ENCODE data around the gene FGFR3. TPM values are rescaled to one million over a fixed set of nuclear protein-coding genes. Genes with fewer than 3 reads are reported as not detected.

Gene FGFR3
- total RNA-seq, 4 donors from 2014 or later: 45.4 to 168 (median 92.4) TPM

DNA sequence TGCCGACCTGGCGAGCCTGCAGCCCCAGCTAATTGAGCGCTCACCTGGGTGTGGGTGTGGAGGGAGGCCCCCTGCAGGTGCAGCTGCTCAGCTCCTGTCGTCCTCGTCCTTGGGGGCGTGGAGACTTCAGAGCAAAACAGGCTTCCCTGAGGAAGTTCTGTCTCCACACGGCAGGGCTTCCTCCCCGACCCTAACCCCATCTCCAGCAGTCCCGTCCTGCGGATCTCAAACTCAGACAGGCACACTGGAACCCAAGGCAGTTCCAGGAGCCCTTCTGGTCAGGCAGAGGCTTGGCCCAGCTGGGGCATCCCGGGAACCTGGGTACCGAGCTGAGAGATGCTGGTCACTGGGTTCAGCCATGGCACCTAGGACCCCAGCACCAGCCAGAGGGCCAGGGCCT, 47.4 kb upstream of the FGFR3 start:
- DNase-seq: no peak
- no peak for TF ChIP-seq POLR2A (IDR thresholded peaks at IDR 0.05)
- TF ChIP-seq, protein P1, sequence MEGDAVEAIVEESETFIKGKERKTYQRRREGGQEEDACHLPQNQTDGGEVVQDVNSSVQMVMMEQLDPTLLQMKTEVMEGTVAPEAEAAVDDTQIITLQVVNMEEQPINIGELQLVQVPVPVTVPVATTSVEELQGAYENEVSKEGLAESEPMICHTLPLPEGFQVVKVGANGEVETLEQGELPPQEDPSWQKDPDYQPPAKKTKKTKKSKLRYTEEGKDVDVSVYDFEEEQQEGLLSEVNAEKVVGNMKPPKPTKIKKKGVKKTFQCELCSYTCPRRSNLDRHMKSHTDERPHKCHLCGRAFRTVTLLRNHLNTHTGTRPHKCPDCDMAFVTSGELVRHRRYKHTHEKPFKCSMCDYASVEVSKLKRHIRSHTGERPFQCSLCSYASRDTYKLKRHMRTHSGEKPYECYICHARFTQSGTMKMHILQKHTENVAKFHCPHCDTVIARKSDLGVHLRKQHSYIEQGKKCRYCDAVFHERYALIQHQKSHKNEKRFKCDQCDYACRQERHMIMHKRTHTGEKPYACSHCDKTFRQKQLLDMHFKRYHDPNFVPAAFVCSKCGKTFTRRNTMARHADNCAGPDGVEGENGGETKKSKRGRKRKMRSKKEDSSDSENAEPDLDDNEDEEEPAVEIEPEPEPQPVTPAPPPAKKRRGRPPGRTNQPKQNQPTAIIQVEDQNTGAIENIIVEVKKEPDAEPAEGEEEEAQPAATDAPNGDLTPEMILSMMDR (IDR thresholded peaks at IDR 0.05): no peak

DNA sequence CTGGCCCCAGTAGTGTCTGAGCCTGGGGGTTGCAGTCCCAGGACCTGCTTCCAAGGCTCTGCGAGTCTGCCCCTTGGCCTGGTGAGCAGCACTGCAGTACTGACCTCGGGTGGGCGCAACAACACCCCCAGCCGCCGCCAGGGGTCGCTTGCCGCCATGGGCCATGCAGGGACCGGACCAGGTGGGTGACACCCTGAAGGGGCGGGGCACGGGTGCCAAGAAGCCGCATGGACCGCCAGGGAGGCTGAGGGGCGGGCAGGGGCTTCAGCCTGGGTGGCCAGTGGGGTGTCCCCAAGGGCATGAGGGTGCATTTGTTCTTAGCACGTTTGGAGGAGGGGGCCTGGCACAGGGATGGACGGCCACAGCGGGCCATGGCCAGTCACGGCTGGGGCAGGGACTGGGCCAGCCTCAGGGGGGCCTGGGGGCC, 46.8 kb upstream of the FGFR3 start:
- TF ChIP-seq, protein P1 (IDR thresholded peaks at IDR 0.05): peak; percentile 68 to 80 (median 74)
- no peak for TF ChIP-seq POLR2A (IDR thresholded peaks at IDR 0.05)
- no peaks in the 10 kb centered on the region for H3K9me3 ChIP-seq
- H3K4me1 ChIP-seq: peaks cover 0 to 6% (median 0%) of the 10 kb centered on the region in 4 donors
- peaks cover 0 to 11% (median 0%) of the 10 kb centered on the region in 3 donors for H3K36me3 ChIP-seq
- H3K27me3 ChIP-seq: no peaks in the 10 kb centered on the region
- peak; percentile 72 to 86 (median 83) for DNase-seq
- H3K4me3 ChIP-seq: no peak overlapping the region
- no peak overlapping the region for H3K27ac ChIP-seq

More for the DNA sequence above, 47.4 kb upstream of the FGFR3 start:
- Histone ChIP-seq H3K4me1 (peaks cover 0 to 6% (median 0%) of the 10 kb centered on the region in 4 donors), H3K27ac (no peak overlapping the region), H3K4me3 (no peak overlapping the region), H3K36me3 (peaks cover 0 to 17% (median 0%) of the 10 kb centered on the region in 3 donors), H3K9me3 (no peaks in the 10 kb centered on the region), H3K27me3 (no peaks in the 10 kb centered on the region)

DNA sequence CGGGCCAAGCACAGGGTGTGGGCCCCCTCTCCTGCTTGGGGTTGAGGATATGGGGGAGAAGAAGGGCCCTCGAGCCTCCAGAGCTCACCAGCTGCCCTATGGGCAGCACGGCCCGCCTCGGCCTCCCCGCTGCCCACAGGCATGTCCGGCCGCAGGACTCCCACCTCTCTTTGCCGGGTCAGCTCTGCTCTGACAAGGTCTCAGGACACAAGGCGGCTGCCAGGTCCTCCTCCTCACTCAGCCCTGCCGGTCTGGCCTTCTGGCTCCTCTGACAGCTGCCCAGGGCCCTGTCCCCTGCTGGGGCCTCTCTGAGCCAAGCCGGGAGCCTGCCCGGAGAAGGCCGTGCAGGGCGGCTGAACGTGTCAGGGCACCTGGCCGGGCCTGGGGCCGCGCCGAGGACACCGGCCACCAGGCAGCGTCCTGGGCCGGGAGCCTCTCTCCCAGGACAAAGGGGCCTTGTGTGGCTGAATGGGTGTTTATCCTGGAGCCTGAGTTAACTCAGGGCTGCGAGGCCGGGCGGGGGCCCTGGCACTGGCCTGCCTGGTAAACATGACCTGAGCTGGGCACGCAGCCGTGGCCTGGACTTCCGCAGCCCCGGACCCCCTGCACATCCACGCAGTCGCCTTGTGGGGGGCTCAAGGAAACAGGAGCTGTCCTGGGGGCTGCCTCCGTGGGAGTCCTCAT, 46.0 kb upstream of the FGFR3 start:
- no peaks in the 10 kb centered on the region for H3K9me3 ChIP-seq
- peaks cover 0 to 5% (median 0%) of the 10 kb centered on the region in 3 donors for H3K36me3 ChIP-seq
- no peaks in the 10 kb centered on the region for H3K27me3 ChIP-seq
- DNase-seq: no peak
- TF ChIP-seq POLR2A (IDR thresholded peaks at IDR 0.05): no peak
- TF ChIP-seq, protein P1 (IDR thresholded peaks at IDR 0.05): no peak
- H3K4me1 ChIP-seq: peaks cover 0 to 6% (median under 1%) of the 10 kb centered on the region in 4 donors
- no peak overlapping the region for H3K27ac ChIP-seq
- H3K4me3 ChIP-seq: no peak overlapping the region

DNA sequence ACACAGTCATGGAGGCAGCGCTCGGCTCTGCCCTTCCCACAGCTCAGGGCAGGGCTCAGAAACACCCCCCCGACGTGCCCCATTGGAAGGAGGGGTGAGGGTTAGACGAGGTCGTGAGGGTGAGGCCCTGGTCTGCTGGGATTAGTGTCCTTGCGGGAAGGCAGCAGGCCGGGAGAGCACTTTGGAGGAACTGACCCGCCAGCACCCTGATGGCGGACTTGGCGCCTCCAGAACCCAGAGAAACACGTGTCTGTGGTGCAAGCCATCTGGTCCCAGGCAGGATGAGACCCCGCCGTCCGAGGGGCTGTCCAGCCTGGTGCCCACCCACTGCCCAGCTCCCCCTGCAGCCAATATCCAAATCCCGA, 45.5 kb upstream of the FGFR3 start:
- no peak for DNase-seq
- no peak overlapping the region for H3K4me3 ChIP-seq
- no peak overlapping the region for H3K27ac ChIP-seq
- H3K4me1 ChIP-seq: peaks cover 3 to 6% (median 5%) of the 10 kb centered on the region in 4 donors
- no peak for TF ChIP-seq POLR2A (IDR thresholded peaks at IDR 0.05)
- TF ChIP-seq, protein P1 (IDR thresholded peaks at IDR 0.05): no peak
- no peaks in the 10 kb centered on the region for H3K9me3 ChIP-seq
- no peaks in the 10 kb centered on the region for H3K27me3 ChIP-seq
- peaks cover 0 to 5% (median 0%) of the 10 kb centered on the region in 3 donors for H3K36me3 ChIP-seq

DNA sequence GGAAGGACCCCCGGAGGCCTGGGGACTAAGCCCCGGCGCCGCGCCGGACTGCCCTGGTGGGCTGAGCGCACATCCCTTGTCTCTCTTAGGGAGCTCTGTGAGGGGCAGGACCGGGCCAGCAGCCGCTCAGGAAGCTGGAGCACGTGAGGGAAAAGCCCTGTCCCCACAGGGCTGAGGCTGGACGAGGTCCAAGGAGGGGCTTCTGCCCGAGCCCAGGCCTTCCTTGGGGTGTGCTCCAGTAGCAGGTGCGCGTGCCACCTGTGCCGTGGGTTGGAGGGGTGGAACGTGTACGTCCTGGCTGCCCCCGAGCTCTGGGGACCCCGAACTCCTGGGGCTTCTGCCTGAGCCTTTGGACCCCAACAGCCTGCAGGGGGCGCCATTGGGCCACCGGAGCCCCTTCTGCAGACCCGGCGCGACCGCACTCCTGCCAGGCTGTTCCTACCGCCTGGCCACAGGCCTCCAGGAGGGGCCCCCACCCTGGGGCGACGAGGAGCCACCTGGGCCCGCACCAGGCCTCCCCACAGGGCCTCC, 44.6 kb upstream of the FGFR3 start:
- Histone ChIP-seq H3K27ac (no peak overlapping the region), H3K4me1 (peaks cover 4 to 12% (median 6%) of the 10 kb centered on the region in 4 donors), H3K36me3 (peaks cover 0 to 5% (median 0%) of the 10 kb centered on the region in 3 donors), H3K4me3 (no peak overlapping the region), H3K9me3 (no peaks in the 10 kb centered on the region), H3K27me3 (no peaks in the 10 kb centered on the region)
- TF ChIP-seq, protein P1 (IDR thresholded peaks at IDR 0.05): peak; percentile 34 to 80 (median 72)
- no peak for TF ChIP-seq POLR2A (IDR thresholded peaks at IDR 0.05)
- DNase-seq: peak; percentile 63 to 89 (median 86)

Measured in Peyer's patch (tissue), 4 donors.